ENCODE results near the gene TNFAIP8L3.

- TF ChIP-seq CTCF (IDR thresholded peaks at IDR 0.05; ENCODE audit: low read length): no peak
- no peak for TF ChIP-seq EZH2 (optimal IDR thresholded peaks at IDR 0.05; ENCODE audit: low read depth, low read length)
These were observed 35.0 kb upstream of the TNFAIP8L3 start for GRCh38 chr15:51129535-51130188.

Measured in MM.1S (cell line).